HuH-7.5 (cell line): Measurements from ENCODE around the gene JUN.
A peak's percentile ranks its signal among the peaks of the same experiment; 100 is the strongest.

Experiments used
- DNase-seq: peaks from one replicate; pipeline ENCODE4 v3.0.0; 2011; ENCODE audit warnings: low spot score

The JUN gene

GRCh38 chr1:58783993-58784757 is at the start of gene JUN:
TSS of gene JUN (minus strand) at chr1:58784047. CDS start at chr1:58783070, 977 bp downstream.
- DNase-seq, result peak; percentile 96

- no peak for DNase-seq
These were observed 49.3 kb upstream of the JUN start for GRCh38 chr1:58833166-58833565.

GRCh38 chr1:58830291-58830690 is 46.4 kb upstream of the JUN start:
- DNase-seq, result no peak

DNA sequence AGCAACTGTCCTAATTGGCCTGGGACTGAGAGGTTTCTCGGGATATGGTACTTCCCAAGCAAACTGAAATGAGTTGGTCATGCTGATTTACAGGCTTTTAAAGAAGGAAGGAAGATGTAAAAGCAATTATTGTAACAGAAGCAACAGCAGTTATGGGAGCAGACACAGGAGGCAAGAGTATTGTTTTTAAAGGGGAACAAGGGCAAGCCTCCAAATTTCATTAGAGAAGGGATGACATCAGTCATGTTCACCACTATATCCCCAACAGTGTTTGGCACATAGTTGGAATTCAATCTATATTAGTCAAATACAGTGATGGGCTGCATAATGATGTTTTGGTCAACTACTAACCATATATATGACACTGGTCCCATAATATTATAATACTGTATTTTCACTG is 46.0 kb upstream of the JUN start:
- DNase-seq, result no peak

GRCh38 chr1:58827298-58827697 is 43.5 kb upstream of the JUN start:
- DNase-seq, result no peak

DNA sequence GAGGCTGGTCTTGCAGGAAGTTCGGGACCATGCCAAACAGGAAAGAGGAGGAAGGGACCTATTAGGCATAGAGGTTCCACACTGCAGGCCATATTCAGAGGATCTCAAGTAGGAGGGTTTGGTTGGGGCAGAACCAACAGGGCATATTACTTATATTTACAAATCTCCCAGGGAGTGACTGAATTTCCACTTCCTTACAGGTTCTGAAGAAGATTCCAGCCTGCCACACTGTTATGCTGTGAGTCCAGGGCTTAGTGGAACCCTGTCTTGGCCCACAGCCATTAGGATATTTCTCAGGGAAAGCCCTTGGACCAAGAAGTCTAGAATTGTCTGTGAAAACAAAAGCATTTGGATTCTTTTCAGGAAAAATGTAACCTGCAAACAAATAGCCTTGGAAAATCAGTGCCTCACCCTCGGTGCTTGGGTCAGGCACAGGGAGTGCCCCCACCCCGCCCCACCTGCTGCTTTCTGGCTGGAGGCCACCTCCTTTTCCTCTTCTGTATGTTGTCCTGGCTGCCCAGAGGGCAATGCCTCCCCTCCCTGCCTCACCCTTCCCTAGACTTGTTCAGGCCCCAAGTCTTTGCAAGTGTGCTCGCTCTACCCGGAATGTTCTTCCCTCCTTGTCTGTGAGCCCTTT is 41.0 kb upstream of the JUN start:
- no peak for DNase-seq

- no peak for DNase-seq
These were observed 39.7 kb upstream of the JUN start for GRCh38 chr1:58823481-58824010.

DNA sequence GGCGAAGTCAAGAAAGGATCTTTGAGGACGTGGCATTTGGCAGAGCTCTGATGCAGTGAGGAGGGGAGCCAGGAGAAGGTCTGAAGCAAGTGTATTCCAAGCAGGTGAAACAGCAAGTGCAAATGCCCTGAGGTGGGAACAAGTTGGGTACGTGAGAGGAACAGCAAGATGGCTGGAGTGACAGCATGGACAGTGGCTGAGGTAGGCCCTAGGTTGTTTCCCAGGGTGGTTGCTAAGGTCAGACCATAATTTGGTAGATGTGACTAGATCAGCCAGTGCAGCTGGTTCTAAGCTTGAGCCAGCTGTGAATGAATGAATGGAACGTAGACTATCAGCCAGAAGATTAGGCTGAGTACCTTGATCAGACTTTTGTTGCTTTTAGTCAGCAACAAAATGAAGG is 37.5 kb upstream of the JUN start:
- no peak for DNase-seq

- DNase-seq, result no peak
These were observed 35.1 kb upstream of the JUN start for GRCh38 chr1:58818976-58819375.

- no peak for DNase-seq
These were observed 34.2 kb upstream of the JUN start for GRCh38 chr1:58818075-58818474.

- DNase-seq, result no peak
These were observed 32.9 kb upstream of the JUN start for GRCh38 chr1:58816747-58817221.

GRCh38 chr1:58816072-58816746 is 32.4 kb upstream of the JUN start:
- DNase-seq, result peak; percentile 75

DNA sequence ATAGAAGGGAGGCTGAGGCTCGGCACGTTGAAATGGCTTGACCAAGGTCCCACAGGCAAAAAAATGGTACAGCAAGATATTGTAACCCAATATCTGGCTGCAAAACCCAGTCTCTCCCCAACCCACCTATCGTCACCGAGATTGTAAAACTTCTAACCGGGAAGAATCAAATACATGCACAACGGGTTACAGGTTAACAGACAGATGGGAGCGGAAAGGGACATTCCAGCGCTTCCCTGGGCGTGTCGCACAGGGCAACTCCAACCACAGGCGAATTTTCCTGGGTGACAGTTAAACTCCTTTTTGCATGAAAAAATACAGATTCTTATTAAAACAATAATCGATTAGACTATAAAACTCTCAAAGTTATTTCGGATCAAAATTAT is 31.8 kb upstream of the JUN start:
- DNase-seq, result peak; percentile 70

GRCh38 chr1:58815069-58815685 is 31.3 kb upstream of the JUN start:
- DNase-seq, result peak; percentile 80

DNA sequence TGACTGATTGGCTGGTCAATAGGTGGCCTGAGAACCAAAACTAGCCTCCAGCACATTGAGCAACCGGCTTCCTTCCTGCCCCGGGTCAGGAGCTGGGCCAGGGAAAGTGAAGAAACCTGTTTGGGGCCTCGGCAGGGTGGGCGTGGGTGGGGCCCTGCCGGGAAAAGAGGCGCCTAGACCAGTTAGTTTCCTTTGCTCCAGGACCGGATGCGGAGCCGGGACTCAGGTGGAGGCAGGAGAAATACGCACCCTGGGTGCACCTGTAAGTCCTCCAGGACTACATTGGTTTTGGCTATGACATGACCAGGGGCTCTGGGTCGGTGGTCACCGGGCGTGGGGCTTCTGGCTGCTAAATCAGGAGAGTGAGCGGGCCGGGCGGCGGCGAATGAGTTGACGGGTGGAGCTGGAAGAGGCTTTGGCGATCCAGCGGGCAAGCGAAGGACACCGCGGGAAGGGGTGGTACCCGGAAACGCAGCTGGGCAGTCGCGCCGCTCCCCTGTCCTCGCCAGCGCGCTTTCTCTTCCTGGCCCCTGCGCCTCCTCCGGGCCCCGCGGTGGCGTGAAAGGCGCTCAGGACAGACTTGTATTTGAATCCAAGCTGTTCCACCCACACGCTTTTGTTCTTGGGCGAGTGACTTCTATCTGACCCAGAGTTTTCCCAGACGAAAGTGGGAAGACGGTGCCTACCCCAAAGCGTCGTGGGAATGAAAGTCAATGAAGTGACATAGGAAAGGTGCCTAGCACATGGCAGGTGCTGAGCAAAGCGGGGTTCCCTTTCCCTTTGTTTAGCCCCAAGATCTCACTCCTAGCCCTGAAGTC is 30.6 kb upstream of the JUN start:
- peak; percentile 25 for DNase-seq

GRCh38 chr1:58813801-58814200 is 30.0 kb upstream of the JUN start:
- no peak for DNase-seq

DNA sequence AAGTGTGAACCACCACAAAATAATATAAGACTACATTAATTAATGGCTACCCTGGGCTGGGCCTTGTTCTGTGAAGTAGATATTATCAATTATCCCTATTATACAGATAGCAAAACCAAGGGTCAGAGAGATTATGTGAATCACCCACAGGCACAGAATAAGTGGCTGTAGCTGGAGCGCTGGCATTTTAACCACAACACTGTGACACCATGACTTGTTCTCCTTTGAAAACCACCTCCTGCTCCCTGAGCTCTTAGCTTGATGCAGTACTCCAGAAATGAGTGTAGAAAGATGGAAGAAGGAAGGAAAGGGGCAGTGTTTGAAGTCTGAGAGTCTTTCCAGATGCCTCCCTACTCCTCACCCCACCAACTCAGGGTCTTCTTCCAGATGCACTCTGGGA is 29.5 kb upstream of the JUN start:
- DNase-seq, result no peak

DNA sequence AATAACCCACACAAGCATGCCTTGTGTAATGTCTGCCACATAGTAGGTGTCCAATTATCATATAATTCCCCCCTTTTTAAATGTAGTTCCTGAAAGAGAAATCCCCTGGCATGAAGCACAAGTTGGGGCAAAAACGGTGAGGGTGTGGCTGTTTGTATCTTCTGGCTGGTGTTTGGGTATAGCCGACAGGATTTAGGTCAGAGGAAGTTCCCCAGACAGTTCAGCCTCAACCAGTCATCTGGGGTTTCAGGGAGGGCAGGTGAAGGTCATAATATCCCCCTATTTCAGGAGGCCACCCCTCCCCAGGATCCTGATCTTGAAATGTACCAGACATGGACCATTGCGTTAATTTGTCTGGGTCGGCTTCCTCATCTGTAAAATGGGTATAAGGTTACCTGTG is 29.1 kb upstream of the JUN start:
- no peak for DNase-seq

DNA sequence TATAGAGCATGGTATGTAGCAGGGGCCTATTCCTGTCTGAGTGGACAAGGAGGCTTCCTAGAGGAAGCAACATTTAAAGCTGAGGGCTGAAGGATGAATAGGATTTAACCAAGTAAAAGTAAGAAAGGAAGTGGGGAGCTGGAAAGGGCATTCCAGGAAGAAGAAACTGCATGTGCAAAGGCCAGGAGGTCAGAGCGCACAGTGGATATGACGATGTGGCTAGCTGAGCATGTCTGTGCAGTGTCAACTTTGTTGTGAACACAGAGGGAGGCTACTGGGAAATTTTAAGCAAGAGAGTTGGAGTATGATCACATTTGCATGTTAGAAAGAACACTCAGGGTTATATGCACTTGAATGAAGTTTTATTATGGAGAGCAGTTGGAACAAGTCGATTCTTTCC is 28.6 kb upstream of the JUN start:
- DNase-seq, result no peak

DNA sequence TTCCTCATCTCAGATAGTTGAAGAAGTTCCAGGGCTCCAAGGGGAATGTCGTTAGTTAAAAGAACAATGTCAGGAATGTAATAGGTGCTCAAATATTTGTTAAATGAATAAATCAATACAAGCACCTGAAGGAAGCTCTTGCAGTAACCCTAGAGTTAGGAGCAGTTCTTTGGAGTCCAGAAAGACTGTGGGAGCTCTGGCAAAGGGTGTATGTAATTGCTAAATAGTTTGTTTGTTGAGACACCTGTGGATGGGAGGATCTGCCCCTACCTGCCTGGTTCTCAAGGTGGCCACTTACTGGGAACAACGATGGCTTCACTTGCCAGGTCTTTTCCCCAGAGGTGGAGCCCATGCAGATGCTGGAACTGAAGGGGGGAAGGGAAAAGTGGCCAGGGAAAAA is 27.5 kb upstream of the JUN start:
- no peak for DNase-seq

GRCh38 chr1:58809325-58810010 is 25.6 kb upstream of the JUN start:
- DNase-seq, result no peak
